ENCODE results near the gene CSTF3. TPM values are rescaled to one million over a fixed set of nuclear protein-coding genes. Genes with fewer than 3 reads are reported as not detected.

CSTF3 gene
- total RNA-seq, 1 donor from 2014 or later, result 16.0 TPM

- DNase-seq (ENCODE audit: low spot score), result no peak
- intact Hi-C loops (cut with DNase I), result no loop called here
Measured at GRCh38 chr11:33116535-33116934, 44.7 kb downstream of the CSTF3 start.

GRCh38 chr11:33110083-33110482 lies 51.2 kb downstream of the CSTF3 start:
- DNase-seq (ENCODE audit: low spot score), result no peak
- intact Hi-C loops (cut with DNase I), result no loop called here

GRCh38 chr11:33109294-33109895 lies 51.9 kb downstream of the CSTF3 start:
- intact Hi-C loops (cut with DNase I), result no loop called here
- no peak for DNase-seq (ENCODE audit: low spot score)

GRCh38 chr11:33103836-33104235 lies 57.4 kb downstream of the CSTF3 start:
- no peak for DNase-seq (ENCODE audit: low spot score)
- intact Hi-C loops (cut with DNase I), result no loop called here

- no peak for DNase-seq (ENCODE audit: low spot score)
- intact Hi-C loops (cut with DNase I), result no loop called here
Measured at GRCh38 chr11:33094157-33094556, 67.1 kb downstream of the CSTF3 start.

- DNase-seq (ENCODE audit: low spot score), result no peak
- intact Hi-C loops (cut with DNase I), result no loop called here
Measured at GRCh38 chr11:33089776-33090175, 71.5 kb downstream of the CSTF3 start.

- intact Hi-C loops (cut with DNase I), result no loop called here
- DNase-seq (ENCODE audit: low spot score), result no peak
Measured at GRCh38 chr11:33086017-33086416, 75.3 kb downstream of the CSTF3 start.

- intact Hi-C loops (cut with DNase I), result no loop called here
- no peak for DNase-seq (ENCODE audit: low spot score)
Measured at GRCh38 chr11:33083918-33084317, 77.4 kb downstream of the CSTF3 start.

GRCh38 chr11:33072465-33072864 lies 88.8 kb downstream of the CSTF3 start:
- DNase-seq (ENCODE audit: low spot score), result no peak
- intact Hi-C loops (cut with DNase I), result no loop called here

GRCh38 chr11:33068611-33069340 lies 92.5 kb downstream of the CSTF3 start:
- intact Hi-C loops (cut with DNase I), result loop anchor here (5.0 kb wide), 1 partner anchor 111 kb away; no protein-coding TSS in a partner anchor
- no peak for DNase-seq (ENCODE audit: low spot score)

- DNase-seq (ENCODE audit: low spot score), result no peak
- intact Hi-C loops (cut with DNase I), result loop anchor here (5.0 kb wide), 1 partner anchor 110 kb away; no protein-coding TSS in a partner anchor
Measured at GRCh38 chr11:33067294-33067693, 94.0 kb downstream of the CSTF3 start.

GRCh38 chr11:33065445-33066178 lies 95.7 kb downstream of the CSTF3 start:
- intact Hi-C loops (cut with DNase I), result loop anchor here (5.0 kb wide), 1 partner anchor 108 kb away; no protein-coding TSS in a partner anchor
- DNase-seq (ENCODE audit: low spot score), result peak; percentile 84

GRCh38 chr11:33064866-33065265 lies 96.4 kb downstream of the CSTF3 start:
- intact Hi-C loops (cut with DNase I), result loop anchor here (5.0 kb wide), 1 partner anchor 108 kb away; no protein-coding TSS in a partner anchor
- no peak for DNase-seq (ENCODE audit: low spot score)

GRCh38 chr11:33064033-33064825 lies 97.1 kb downstream of the CSTF3 start:
- intact Hi-C loops (cut with DNase I), result no loop called here
- DNase-seq (ENCODE audit: low spot score), result no peak

- DNase-seq (ENCODE audit: low spot score), result no peak
- intact Hi-C loops (cut with DNase I), result no loop called here
Measured at GRCh38 chr11:33063326-33063881, 97.9 kb downstream of the CSTF3 start.

GRCh38 chr11:33062137-33062536 lies 99.1 kb downstream of the CSTF3 start:
- intact Hi-C loops (cut with DNase I), result no loop called here

GRCh38 chr11:33060271-33060670 lies 101.0 kb downstream of the CSTF3 start:
- intact Hi-C loops (cut with DNase I), result no loop called here
- DNase-seq (ENCODE audit: low spot score), result no peak

More at GRCh38 chr11:33062137-33062536, 99.1 kb downstream of the CSTF3 start:
- DNase-seq (ENCODE audit: low spot score), result no peak

GRCh38 chr11:33059331-33060007 lies 101.8 kb downstream of the CSTF3 start:
- intact Hi-C loops (cut with DNase I), result no loop called here
- no peak for DNase-seq (ENCODE audit: low spot score)

- intact Hi-C loops (cut with DNase I), result no loop called here
- DNase-seq (ENCODE audit: low spot score), result no peak
Measured at GRCh38 chr11:33057284-33057683, 104.0 kb downstream of the CSTF3 start.
